Small intestine (tissue), 7 donors: Measurements from ENCODE around the gene RPP25L. TPM values are rescaled to one million over a fixed set of nuclear protein-coding genes. Genes with fewer than 3 reads are reported as not detected.

Experiments used
- DNase-seq, 2 donors: peaks; one replicate each; pipeline versions ENCODE4 v3.0.0 to v3.0.0-alpha.2; 2013
- FAIRE-seq: peaks from 2 replicates; lab custom pipeline; 2012; peaks lifted over from hg19 to GRCh38; lab: Jason Lieb, UNC
- H3K27ac ChIP-seq, 3 donors: one replicate each; pipeline ENCODE4 v1.5.1; 2013; ENCODE audit warnings: low read length in 2 of 3, mild to moderate bottlenecking in 2 of 3, control low read depth in 1 of 3, inconsistent platforms in 1 of 3, low read depth in 1 of 3, moderate library complexity in 1 of 3
- H3K27me3 ChIP-seq, 3 donors: one replicate each; pipeline ENCODE4 v1.6.1; 2013; ENCODE audit warnings: low read length in 3 of 3, inconsistent platforms in 1 of 3; ENCODE audit not compliant: control insufficient read depth in 3 of 3, insufficient read depth in 3 of 3
- H3K36me3 ChIP-seq, 3 donors: one replicate each; pipeline ENCODE4 v1.6.1; 2013; ENCODE audit warnings: low read length in 3 of 3, inconsistent platforms in 1 of 3, low read depth in 1 of 3, mild to moderate bottlenecking in 1 of 3, moderate library complexity in 1 of 3; ENCODE audit not compliant: control insufficient read depth in 3 of 3, insufficient read depth in 2 of 3
- H3K4me1 ChIP-seq, 3 donors: one replicate each; pipeline ENCODE4 v1.6.1; 2013; ENCODE audit warnings: low read length in 2 of 3, inconsistent platforms in 1 of 3, low read depth in 1 of 3, mild to moderate bottlenecking in 1 of 3, moderate library complexity in 1 of 3; ENCODE audit not compliant: control insufficient read depth in 3 of 3, insufficient read depth in 2 of 3
- H3K4me3 ChIP-seq, 3 donors: one replicate each; pipeline ENCODE4 v1.5.1; 2013; ENCODE audit warnings: low read length in 3 of 3, control low read depth in 1 of 3, inconsistent platforms in 1 of 3, low read depth in 1 of 3, mild to moderate bottlenecking in 1 of 3, moderate library complexity in 1 of 3
- H3K9me3 ChIP-seq, 2 donors: one replicate each; pipeline ENCODE4 v1.6.1; 2013; ENCODE audit warnings: low read depth in 1 of 2, low read length in 1 of 2; ENCODE audit not compliant: control insufficient read depth in 2 of 2, insufficient read depth in 1 of 2
- WGBS, 3 donors: extraction: QIAGEN DNeasy Blood & Tissue Kit; methylation state at CpG; one replicate each; pipeline ENCODE4 v1.1.7; 2013; 5-methylcytosine and 5-hydroxymethylcytosine counted together
- polyA plus RNA-seq, 4 donors: library from polyadenylated mRNA; stranded (reverse) in 3 of 4; unstranded in 1 of 4; fragments of 200-250 nt in 3 of 4; fragments of 120-200 nt in 1 of 4; gene quantifications; one replicate each; pipeline versions ENCODE4 v1.2.1 to v1.2.3, GENCODE V29; 2013
- donor health status: healthy with polysubstance abuse.
- donor health status: control.
- donor health status: control.
- donor health status: Bipolar disorder and iron deficiency.
- donor health status: healthy.

Gene RPP25L
- polyA plus RNA-seq, 4 donors: 41.2 to 93.7 (median 72.4) TPM

- Histone ChIP-seq H3K4me3 (peak overlapping the region in 2 of 3 donors; percentile 43 to 55), H3K36me3 (no peaks in the 10 kb centered on the region), H3K4me1 (peaks cover 5 to 28% (median 8%) of the 10 kb centered on the region in 3 donors), H3K9me3 (no peaks in the 10 kb centered on the region), H3K27me3 (peaks cover 9 to 93% (median 39%) of the 10 kb centered on the region in 3 donors), H3K27ac (no peak overlapping the region)
- DNase-seq (peak in 1 of 2 donors; percentile 32), FAIRE-seq (no peak)
- WGBS, 3 donors: 2 to 4% (median 3%) methylated on average over 54 to 86 of the region's 86 CpGs
Observed at GRCh38 chr9:34588671-34589635, 22.9 kb downstream of the RPP25L start.

GRCh38 chr9:34587271-34587670 is 24.6 kb downstream of the RPP25L start:
- no peak overlapping the region for H3K27ac ChIP-seq
- DNase-seq (no peak), FAIRE-seq (no peak)
- H3K36me3 ChIP-seq: no peaks in the 10 kb centered on the region
- H3K4me1 ChIP-seq: peaks cover 3 to 28% (median 8%) of the 10 kb centered on the region in 3 donors
- H3K4me3 ChIP-seq: no peak overlapping the region
- 42 to 57% (median 50%) methylated on average over 2 of the region's 2 CpGs for WGBS, 3 donors
- H3K9me3 ChIP-seq: no peaks in the 10 kb centered on the region
- peaks cover 9 to 88% (median 34%) of the 10 kb centered on the region in 3 donors for H3K27me3 ChIP-seq

- DNase-seq (no peak), FAIRE-seq (no peak)
- H3K27me3 ChIP-seq: peaks cover 9 to 84% (median 31%) of the 10 kb centered on the region in 3 donors
- no peak overlapping the region for H3K4me3 ChIP-seq
- WGBS, 3 donors: 13 to 31% (median 17%) methylated on average over 11 of the region's 11 CpGs
- peaks cover 3 to 18% (median 5%) of the 10 kb centered on the region in 3 donors for H3K4me1 ChIP-seq
- H3K9me3 ChIP-seq: no peaks in the 10 kb centered on the region
- H3K27ac ChIP-seq: no peak overlapping the region
- no peaks in the 10 kb centered on the region for H3K36me3 ChIP-seq
Observed at GRCh38 chr9:34585946-34586669, 25.8 kb downstream of the RPP25L start.

GRCh38 chr9:34584970-34585369 is 26.9 kb downstream of the RPP25L start:
- WGBS, 3 donors: 58 to 74% (median 63%) methylated on average over 5 of the region's 5 CpGs

GRCh38 chr9:34582787-34583186 is 29.1 kb downstream of the RPP25L start:
- Histone ChIP-seq H3K36me3 (no peaks in the 10 kb centered on the region), H3K27ac (no peak overlapping the region), H3K4me1 (peaks cover 0 to 8% (median 0%) of the 10 kb centered on the region in 3 donors), H3K9me3 (no peaks in the 10 kb centered on the region), H3K27me3 (peaks cover 9 to 85% (median 29%) of the 10 kb centered on the region in 3 donors), H3K4me3 (no peak overlapping the region)
- WGBS, 3 donors: 87 to 92% (median 88%) methylated on average over 5 of the region's 5 CpGs
- DNase-seq: no peak
- no peak for FAIRE-seq

More at GRCh38 chr9:34584970-34585369, 26.9 kb downstream of the RPP25L start:
- no peak overlapping the region for H3K4me3 ChIP-seq
- DNase-seq: no peak
- no peak overlapping the region for H3K27ac ChIP-seq
- no peak for FAIRE-seq
- H3K36me3 ChIP-seq: no peaks in the 10 kb centered on the region
- peaks cover 10 to 84% (median 31%) of the 10 kb centered on the region in 3 donors for H3K27me3 ChIP-seq
- peaks cover 0 to 8% (median 0%) of the 10 kb centered on the region in 3 donors for H3K4me1 ChIP-seq
- H3K9me3 ChIP-seq: no peaks in the 10 kb centered on the region

GRCh38 chr9:34581318-34581717 is 30.6 kb downstream of the RPP25L start:
- no peak overlapping the region for H3K27ac ChIP-seq
- WGBS, 3 donors: 26 to 53% (median 37%) methylated on average over 3 of the region's 3 CpGs

GRCh38 chr9:34580358-34580757 is 31.5 kb downstream of the RPP25L start:
- H3K36me3 ChIP-seq: peaks cover 0 to 4% (median 0%) of the 10 kb centered on the region in 3 donors
- no peak overlapping the region for H3K4me3 ChIP-seq
- FAIRE-seq (no peak), DNase-seq (no peak)
- WGBS, 3 donors: 61 to 72% (median 67%) methylated on average over 8 of the region's 8 CpGs
- peaks cover 0 to 23% (median 0%) of the 10 kb centered on the region in 3 donors for H3K4me1 ChIP-seq
- no peak overlapping the region for H3K27ac ChIP-seq
- H3K9me3 ChIP-seq: no peaks in the 10 kb centered on the region
- H3K27me3 ChIP-seq: peaks cover 3 to 83% (median 17%) of the 10 kb centered on the region in 3 donors

More at GRCh38 chr9:34581318-34581717, 30.6 kb downstream of the RPP25L start:
- peaks cover 8 to 85% (median 22%) of the 10 kb centered on the region in 3 donors for H3K27me3 ChIP-seq
- DNase-seq (peak in 1 of 2 donors; percentile 52), FAIRE-seq (no peak)
- no peak overlapping the region for H3K4me3 ChIP-seq
- no peaks in the 10 kb centered on the region for H3K9me3 ChIP-seq
- peaks cover 0 to 21% (median 0%) of the 10 kb centered on the region in 3 donors for H3K4me1 ChIP-seq
- H3K36me3 ChIP-seq: peaks cover 0 to 4% (median 0%) of the 10 kb centered on the region in 3 donors

GRCh38 chr9:34579808-34580163 is 32.1 kb downstream of the RPP25L start:
- H3K9me3 ChIP-seq: no peaks in the 10 kb centered on the region
- H3K27ac ChIP-seq: no peak overlapping the region
- no peak overlapping the region for H3K4me3 ChIP-seq
- no peak for DNase-seq
- no peak for FAIRE-seq
- 71 to 74% (median 73%) methylated on average over 5 of the region's 5 CpGs for WGBS, 3 donors
- H3K27me3 ChIP-seq: peaks cover 3 to 83% (median 15%) of the 10 kb centered on the region in 3 donors
- H3K4me1 ChIP-seq: peaks cover 0 to 23% (median 0%) of the 10 kb centered on the region in 3 donors
- peaks cover 0 to 4% (median 0%) of the 10 kb centered on the region in 3 donors for H3K36me3 ChIP-seq
